IMR-90 (cell line): ENCODE measurements around the gene IFT25. TPM values are rescaled to one million over a fixed set of nuclear protein-coding genes. Genes with fewer than 3 reads are reported as not detected.
"Not testable (repeated sequence)": the region's sequence is repeated elsewhere in the genome, so short reads cannot be mapped to it uniquely, and the experiment has no call there.

Source experiments
- ATAC-seq: fragments of 200-7000 bp; cut with Tn5 transposase; 2 replicates; pipeline ENCODE4 v1.9.1; 2020; ENCODE audit warnings: low read depth, mild to moderate bottlenecking, moderate library complexity
- BruUV-seq: library from RNA; stranded (reverse); fragments of 400-500 nt; replicated peaks from 2 replicates; lab custom pipeline; 2021; lab: Mats Ljungman, UMichigan
- CTCF ChIA-PET: fragments of 300-600 bp; formaldehyde crosslinking; extraction: SDS; loops from one replicate; lab custom pipeline; 2021; ENCODE audit warnings: antibody characterized with exemption; lab: Yijun Ruan, JAX
- POLR2A ChIA-PET: fragments of 300-600 bp; sonication (Branson Sonifier 250); formaldehyde crosslinking; loops from one replicate; lab custom pipeline; 2022; ENCODE audit warnings: antibody characterized with exemption; ENCODE audit not compliant: unreplicated experiment; lab: Charles Lee
- DNase-seq: peaks from one replicate; pipeline ENCODE4 v3.0.0; 2013
- H2AFZ ChIP-seq: replicated peaks from 2 replicates; pipeline ENCODE3; 2013; ENCODE audit warnings: low read length, mild to moderate bottlenecking; ENCODE audit not compliant: poor library complexity
- H2AK5ac ChIP-seq: 2 replicates; pipeline ENCODE4 v1.6.1; 2013; ENCODE audit warnings: low read depth, low read length, inconsistent platforms
- H2AK9ac ChIP-seq: replicated peaks from 2 replicates; pipeline ENCODE3; 2013; ENCODE audit warnings: mild to moderate bottlenecking, low read depth, low read length, moderate library complexity; ENCODE audit not compliant: poor library complexity
- H2BK120ac ChIP-seq: 2 replicates; pipeline ENCODE4 v1.6.1; 2013; ENCODE audit warnings: low read depth, low read length, inconsistent platforms
- H2BK15ac ChIP-seq: 3 replicates; pipeline ENCODE4 v1.6.1; 2013; ENCODE audit warnings: low read depth, low read length, inconsistent platforms
- H2BK20ac ChIP-seq: 2 replicates; pipeline ENCODE4 v1.6.1; 2013; ENCODE audit warnings: low read depth, mild to moderate bottlenecking, inconsistent platforms, low read length, moderate library complexity
- H2BK5ac ChIP-seq: 2 replicates; pipeline ENCODE4 v1.6.1; 2013; ENCODE audit warnings: mild to moderate bottlenecking, low read depth, low read length, inconsistent platforms; ENCODE audit not compliant: poor library complexity, severe bottlenecking
- H3K14ac ChIP-seq: replicated peaks from 2 replicates; pipeline ENCODE4 v1.6.1; 2013; ENCODE audit warnings: low read depth, low read length, inconsistent platforms
- H3K18ac ChIP-seq: 2 replicates; pipeline ENCODE4 v1.6.1; 2013; ENCODE audit warnings: low read depth, low read length, control low read depth
- H3K23ac ChIP-seq: 2 replicates; pipeline ENCODE4 v1.6.1; 2013; ENCODE audit warnings: low read depth, low read length, inconsistent platforms
- H3K27ac ChIP-seq: 2 replicates; pipeline ENCODE4 v1.5.1; 2013; ENCODE audit warnings: mild to moderate bottlenecking, control low read depth, low read length; ENCODE audit not compliant: insufficient read depth
- H3K27me3 ChIP-seq: 2 replicates; pipeline ENCODE4 v1.6.1; 2013; ENCODE audit warnings: low read length; ENCODE audit not compliant: control insufficient read depth, insufficient read depth
- H3K36me3 ChIP-seq: 2 replicates; pipeline ENCODE4 v1.6.1; 2013; ENCODE audit warnings: low read length, mixed read lengths; ENCODE audit not compliant: control insufficient read depth, insufficient read depth
- H3K4ac ChIP-seq: 2 replicates; pipeline ENCODE4 v1.6.1; 2013; ENCODE audit warnings: low read depth, low read length, inconsistent platforms
- H3K4me1 ChIP-seq: 2 replicates; pipeline ENCODE4 v1.6.1; 2013; ENCODE audit warnings: low read length, mixed read lengths; ENCODE audit not compliant: control insufficient read depth, insufficient read depth
- H3K4me2 ChIP-seq: 2 replicates; pipeline ENCODE4 v1.6.1; 2013; ENCODE audit warnings: low read depth, mild to moderate bottlenecking, control low read depth, low read length, moderate library complexity
- H3K4me3 ChIP-seq: 2 replicates; pipeline ENCODE4 v1.5.1; 2013; ENCODE audit warnings: low read depth, mild to moderate bottlenecking, control low read depth, low read length, moderate library complexity; ENCODE audit not compliant: insufficient read depth
- H3K56ac ChIP-seq: 2 replicates; pipeline ENCODE4 v1.6.1; 2013; ENCODE audit warnings: low read length, inconsistent platforms; ENCODE audit not compliant: insufficient read depth; ENCODE audit errors: extremely low read depth
- H3K79me1 ChIP-seq, 2 experiments: 2 replicates each; pipeline ENCODE4 v1.6.1; 2013; ENCODE audit warnings: low read length in 2 of 2, inconsistent platforms in 1 of 2, low read depth in 1 of 2
- H3K9ac ChIP-seq: 2 replicates; pipeline ENCODE4 v1.6.1; 2013; ENCODE audit warnings: low read depth, low read length, control low read depth
- H3K9me1 ChIP-seq: 2 replicates; pipeline ENCODE4 v1.6.1; 2013; ENCODE audit warnings: low read length, inconsistent platforms; ENCODE audit not compliant: insufficient read depth
- H3K9me3 ChIP-seq: 2 replicates; pipeline ENCODE4 v1.6.1; 2013; ENCODE audit warnings: low read length; ENCODE audit not compliant: control insufficient read depth, insufficient read depth
- H4K20me1 ChIP-seq: 2 replicates; pipeline ENCODE4 v1.6.1; 2013; ENCODE audit warnings: low read length, inconsistent platforms; ENCODE audit not compliant: insufficient read depth
- H4K5ac ChIP-seq: 2 replicates; pipeline ENCODE4 v1.6.1; 2013; ENCODE audit warnings: mild to moderate bottlenecking, low read depth, low read length, control low read depth
- H4K8ac ChIP-seq, 2 experiments: 2 replicates each; pipeline ENCODE4 v1.6.1; 2013; ENCODE audit warnings: low read depth in 2 of 2, low read length in 2 of 2, control low read depth in 1 of 2, inconsistent platforms in 1 of 2
- H4K91ac ChIP-seq: 2 replicates; pipeline ENCODE4 v1.6.1; 2013; ENCODE audit warnings: low read depth, low read length, inconsistent platforms; ENCODE audit not compliant: insufficient read depth
- WGBS, 2 experiments: methylation state at CpG; one replicate each; pipeline versions ENCODE4 v1.1.5 to v1.1.7; 2013; ENCODE audit warnings: missing lambda C conversion rate in 2 of 2; ENCODE audit not compliant: insufficient read length in 1 of 2; ENCODE audit errors: extremely low coverage in 2 of 2; 5-methylcytosine and 5-hydroxymethylcytosine counted together
- dilution Hi-C: fragments of 300-500 bp; cut with HindIII; formaldehyde crosslinking; loops from one replicate; pipeline ENCODE4 v1.14.3; 2018; ENCODE audit warnings: low sequenced_read_pairs; ENCODE audit not compliant: unreplicated experiment
- in situ Hi-C: fragments of 300-500 bp; cut with MboI; formaldehyde crosslinking; loops from 3 replicates; pipeline ENCODE4 v1.14.3; 2019; ENCODE audit warnings: low sequenced_read_pairs, inconsistent platforms, mixed read lengths
- intact Hi-C: fragments of 100-400 bp; cut with micrococcal nuclease; formaldehyde crosslinking; loops from 2 replicates; pipeline ENCODE4 v1.10.0; 2022
- polyA plus RNA-seq, 3 experiments: library from polyadenylated mRNA; depleted of rRNA; stranded (reverse); fragments of >200 nt; gene quantifications; 2 replicates each; pipeline ENCODE4 v1.2.3, GENCODE V29; 2012; ENCODE audit warnings: low replicate concordance in 1 of 3
- total RNA-seq: library from RNA; depleted of rRNA; stranded (reverse); fragments of >200 nt; gene quantifications from 2 replicates; pipeline ENCODE4 v1.2.3, GENCODE V29; 2012

Gene IFT25
- total and polyA plus RNA-seq, 2 of the 4 experiments (the other 2 are of a cell fraction), result 9.1 to 38.0 TPM

DNA sequence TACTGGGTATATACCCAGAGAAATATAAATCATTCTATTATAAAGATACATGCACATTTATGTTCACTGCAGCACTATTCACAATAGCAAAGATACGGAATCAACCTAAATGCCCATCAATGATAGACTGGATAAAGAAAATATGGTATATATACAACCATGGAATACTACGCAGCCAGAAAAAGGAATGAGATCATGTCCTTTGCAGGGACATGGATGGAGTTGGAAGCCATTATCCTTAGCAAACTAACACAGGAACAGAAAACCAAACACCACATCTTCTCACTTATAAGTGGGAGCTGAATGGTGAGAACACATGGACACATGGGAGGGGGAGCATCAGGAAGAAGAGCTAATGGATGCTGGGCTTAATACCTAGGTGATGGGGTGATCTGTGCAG lies 63.6 kb downstream of the IFT25 start:
- H3K9me1 ChIP-seq, H4K91ac ChIP-seq, H3K9me3 ChIP-seq, H2AFZ ChIP-seq, H3K27me3 ChIP-seq, DNase-seq, H3K14ac ChIP-seq, H3K9ac ChIP-seq, H3K4me1 ChIP-seq, H2AK9ac ChIP-seq, H2BK120ac ChIP-seq, H4K5ac ChIP-seq, H3K4me2 ChIP-seq, H4K20me1 ChIP-seq, BruUV-seq, H3K79me1 ChIP-seq, H3K56ac ChIP-seq, H3K18ac ChIP-seq, ATAC-seq, CTCF ChIA-PET, H3K23ac ChIP-seq, dilution Hi-C loops, H3K27ac ChIP-seq, H2BK15ac ChIP-seq, H3K4me3 ChIP-seq, H2BK20ac ChIP-seq, intact Hi-C loops, H2AK5ac ChIP-seq, H3K4ac ChIP-seq, H2BK5ac ChIP-seq, H4K8ac ChIP-seq: not testable (repeated sequence)
- peaks cover 25% of the 10 kb centered on the region for H3K36me3 ChIP-seq
- POLR2A ChIA-PET, result interaction anchor here (0.7 kb wide), 1 partner anchor 537 kb away, joined by 3 read pairs; no protein-coding TSS in a partner anchor
- in situ Hi-C loops, result loop anchor here (5.0 kb wide), 1 partner anchor 65 kb away; the partner anchor contains the start of genes IFT25 and LRRC42
- no CpG with 5 or more reads among the region's 2 CpGs for WGBS, 2 experiments
